HG02973 (cell line): ENCODE measurements around the gene CASP1.
A peak's percentile ranks its signal among the peaks of the same experiment; 100 is the strongest.
"Not testable (repeated sequence)": the region's sequence is repeated elsewhere in the genome, so short reads cannot be mapped to it uniquely, and the experiment has no call there.

Source experiments
- ATAC-seq: cut with Tn5 transposase; IDR thresholded peaks from one replicate; pipeline ENCODE4 v1.9.1; 2021; ENCODE audit warnings: moderate library complexity; ENCODE audit not compliant: unreplicated experiment

The CASP1 gene

GRCh38 chr11:105034813-105035620, at the start of gene CASP1:
CASP1 (minus strand) TSS chr11:105035144; CDS start chr11:105035113, 31 bp downstream.
- ATAC-seq, result peak; percentile 94

DNA sequence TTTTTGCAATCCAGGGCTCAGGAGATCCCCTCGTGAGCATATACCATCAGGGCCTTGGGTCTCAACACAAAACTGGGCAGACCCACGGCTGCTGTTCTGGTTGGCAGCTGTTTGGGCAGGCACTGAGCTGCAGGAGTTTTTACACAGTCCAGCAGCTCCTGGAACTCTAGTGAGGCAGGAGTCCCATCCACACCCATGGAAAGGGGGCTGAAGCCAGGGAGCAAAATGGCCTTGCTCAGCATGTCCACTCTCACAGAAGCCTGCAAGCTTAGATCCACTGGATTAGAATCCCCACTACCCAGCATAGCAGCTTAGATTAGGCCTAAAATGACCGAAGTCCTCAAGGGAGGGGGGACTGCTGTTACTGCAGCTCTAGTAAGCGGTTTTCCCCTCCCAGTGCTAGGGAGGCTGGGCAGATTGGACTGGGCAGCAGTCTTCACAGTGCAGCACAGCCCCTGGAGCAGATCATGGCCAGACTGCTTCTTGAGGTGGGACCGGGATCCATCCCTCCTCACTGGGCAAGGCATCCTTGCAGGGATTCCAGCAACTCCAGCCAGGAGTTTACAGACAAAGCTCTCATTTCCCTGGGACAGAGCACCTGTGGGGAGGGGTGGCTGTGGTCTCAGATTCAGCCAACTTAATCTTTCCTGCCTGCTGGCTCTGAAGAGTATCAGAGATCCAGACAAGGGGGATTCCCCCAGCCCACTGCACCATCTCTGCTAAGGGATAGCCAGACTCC, 46.6 kb upstream of the CASP1 start:
- ATAC-seq, result no peak

DNA sequence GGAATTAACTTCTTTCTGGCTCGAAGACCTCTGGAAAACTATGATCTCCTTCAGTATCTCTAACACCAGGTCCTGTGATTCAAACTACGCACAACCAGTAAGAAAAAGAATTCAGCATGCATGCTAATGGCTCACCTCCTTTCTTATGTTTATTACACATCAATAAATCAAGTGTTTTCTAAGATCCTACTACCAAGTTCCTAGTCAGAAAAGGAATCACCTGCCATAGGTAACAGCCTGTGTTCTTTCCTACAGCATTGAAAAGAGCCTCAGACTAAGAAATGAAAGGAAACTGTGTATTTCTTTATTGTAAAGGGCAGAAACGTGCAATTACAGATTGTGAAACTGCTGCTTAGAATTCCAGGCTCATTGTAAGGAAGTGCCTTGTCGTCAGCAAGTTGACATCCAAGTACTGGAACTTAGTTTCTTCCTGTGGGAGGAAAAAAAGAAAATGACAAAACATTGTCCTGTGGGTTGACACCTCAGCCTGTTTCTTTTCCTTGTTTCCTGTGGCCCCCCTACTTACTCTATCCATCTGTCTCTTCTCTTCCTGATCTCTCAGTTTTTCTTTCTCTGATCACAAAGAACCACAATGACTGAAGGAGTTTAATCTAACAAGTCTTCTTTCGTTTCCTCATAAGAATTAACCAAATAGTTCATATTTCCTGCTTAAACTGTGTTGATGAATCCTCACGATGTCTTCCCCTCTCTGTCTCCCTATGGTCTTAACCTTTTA, 45.4 kb upstream of the CASP1 start:
- not testable (repeated sequence) for ATAC-seq

GRCh38 chr11:105078283-105078682, 43.3 kb upstream of the CASP1 start:
- ATAC-seq, result no peak

DNA sequence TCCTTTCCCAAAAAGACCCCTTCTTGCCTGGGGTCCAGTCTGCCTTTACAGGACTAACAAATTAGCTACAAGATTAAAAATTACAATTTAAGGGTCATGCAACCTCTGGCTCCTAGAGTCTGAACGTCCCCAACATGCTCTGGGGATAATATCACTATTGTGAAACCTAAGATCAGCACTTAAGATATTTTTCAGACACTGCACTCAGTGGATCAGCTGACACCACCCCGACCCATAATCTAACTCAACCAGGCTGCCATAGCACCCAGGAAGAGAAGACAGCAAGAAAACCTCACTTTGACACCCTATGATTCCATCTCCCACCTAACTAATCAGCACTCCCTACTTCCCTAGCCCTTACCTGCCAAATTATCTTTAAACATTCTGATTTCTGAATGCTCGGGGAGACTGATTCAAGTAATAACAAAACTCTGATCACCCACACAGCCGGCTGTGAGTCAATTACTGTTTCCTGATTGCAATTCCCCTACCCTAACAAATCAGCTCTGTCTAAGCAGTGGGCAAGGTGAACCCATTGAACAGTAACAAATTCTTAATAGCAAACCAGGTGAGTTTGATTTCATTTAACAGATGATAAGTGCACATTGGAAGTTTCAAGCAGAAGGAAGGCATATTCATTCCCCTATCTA, 42.3 kb upstream of the CASP1 start:
- ATAC-seq, result not testable (repeated sequence)

GRCh38 chr11:105074166-105074530, 39.2 kb upstream of the CASP1 start:
- ATAC-seq, result no peak

- ATAC-seq, result no peak
These were observed 38.7 kb upstream of the CASP1 start for GRCh38 chr11:105073456-105074165.

DNA sequence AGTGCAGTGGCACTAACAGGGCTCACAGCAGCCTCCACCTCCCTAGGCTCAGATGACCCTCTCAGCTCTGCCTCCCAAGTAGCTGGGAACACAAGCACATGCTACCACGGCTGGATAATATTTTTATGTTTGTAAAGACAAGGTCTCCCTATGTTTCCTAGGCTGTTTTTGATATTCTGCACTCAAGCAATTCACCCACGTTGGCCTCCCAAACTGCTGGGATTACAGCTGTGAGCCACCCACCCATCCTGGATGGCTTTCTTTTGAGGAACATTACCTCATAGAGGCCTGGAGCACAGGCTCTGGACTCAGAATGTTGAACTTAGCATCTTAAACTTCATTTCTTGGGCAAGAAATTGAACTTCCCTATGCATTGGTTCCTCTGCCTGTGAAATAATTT, 37.1 kb upstream of the CASP1 start:
- ATAC-seq, result not testable (repeated sequence)

DNA sequence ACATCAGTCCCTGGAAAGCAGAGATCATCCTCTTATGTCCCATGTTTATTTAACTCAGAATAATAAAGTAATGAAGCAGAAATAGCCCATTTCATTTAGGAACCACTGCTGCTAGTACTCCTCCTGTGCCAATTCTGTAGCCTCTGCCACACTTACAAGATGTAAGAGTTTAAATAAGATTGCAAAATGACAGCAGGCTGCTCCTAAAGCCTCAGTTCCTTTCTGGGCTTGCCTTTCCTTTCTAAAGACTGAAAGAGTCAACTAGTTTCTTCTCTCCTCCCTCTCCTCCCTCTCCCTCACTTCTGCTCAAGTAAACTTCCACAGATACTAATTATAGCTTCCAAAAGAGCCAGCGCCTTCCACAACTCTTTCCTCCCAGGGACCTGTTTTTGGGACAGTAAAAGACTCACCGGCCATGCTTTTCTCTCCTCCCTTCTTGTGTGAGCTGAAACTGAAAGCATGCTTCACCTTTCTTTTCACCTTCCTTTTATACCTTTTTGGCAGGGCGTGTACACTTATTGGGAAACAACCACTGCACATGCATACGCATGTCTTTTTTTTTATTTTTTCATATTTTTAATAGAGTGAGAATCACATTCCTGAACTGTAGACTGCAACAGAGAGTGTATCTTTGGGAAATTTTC, 36.3 kb upstream of the CASP1 start:
- no peak for ATAC-seq

GRCh38 chr11:105070306-105070705, 35.4 kb upstream of the CASP1 start:
- no peak for ATAC-seq

GRCh38 chr11:105069749-105070148, 34.8 kb upstream of the CASP1 start:
- ATAC-seq, result not testable (repeated sequence)

- not testable (repeated sequence) for ATAC-seq
These were observed 28.4 kb upstream of the CASP1 start for GRCh38 chr11:105063245-105063941.

GRCh38 chr11:105057432-105057831, 22.5 kb upstream of the CASP1 start:
- ATAC-seq, result no peak

GRCh38 chr11:105056446-105056845, 21.5 kb upstream of the CASP1 start:
- no peak for ATAC-seq

- ATAC-seq, result no peak
These were observed 20.0 kb upstream of the CASP1 start for GRCh38 chr11:105054723-105055493.

GRCh38 chr11:105052487-105052886, 17.5 kb upstream of the CASP1 start:
- ATAC-seq, result no peak

DNA sequence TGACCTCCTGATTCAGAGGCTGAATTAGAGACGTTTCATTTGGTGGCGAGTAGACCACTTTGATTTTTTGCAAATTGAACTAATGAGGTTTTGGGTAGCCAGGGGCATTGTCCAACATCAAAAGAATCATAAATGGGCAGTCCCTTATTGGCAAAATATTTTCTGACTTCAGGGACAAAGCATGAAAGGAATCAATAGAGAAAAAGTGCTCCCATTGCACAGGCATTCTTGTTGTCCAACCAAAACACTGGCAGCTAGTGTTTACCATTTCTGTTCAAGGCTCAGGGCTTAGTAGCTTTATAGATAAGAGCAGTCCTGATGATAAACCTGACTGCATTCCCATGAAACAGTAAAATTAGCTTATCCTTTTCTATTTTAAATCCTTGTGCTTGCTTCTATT, 16.6 kb upstream of the CASP1 start:
- no peak for ATAC-seq

GRCh38 chr11:105049481-105049880, 14.5 kb upstream of the CASP1 start:
- no peak for ATAC-seq
